Neural progenitor cell (in vitro differentiated cells): ENCODE measurements around the gene WNT2. TPM values are rescaled to one million over a fixed set of nuclear protein-coding genes. Genes with fewer than 3 reads are reported as not detected.
"Not testable (repeated sequence)": the region's sequence is repeated elsewhere in the genome, so short reads cannot be mapped to it uniquely, and the experiment has no call there.

Experiments
- DNase-seq: peaks from one replicate; pipeline ENCODE4 v3.0.0-alpha.2; 2016; ENCODE audit warnings: low spot score
- H2AFZ ChIP-seq: fragments of 200-600 bp; sonication (generic); replicated peaks from 2 replicates; pipeline ENCODE4 v1.6.1; 2016; ENCODE audit warnings: antibody characterized with exemption
- H3F3A ChIP-seq: fragments of 200-600 bp; sonication (generic); 2 replicates; pipeline ENCODE4 v1.6.1; 2016; ENCODE audit warnings: antibody characterized with exemption, low read depth
- H3K27ac ChIP-seq: fragments of 200-600 bp; sonication (generic); 2 replicates; pipeline ENCODE4 v1.5.1; 2016; ENCODE audit warnings: mild to moderate bottlenecking
- H3K27me3 ChIP-seq: fragments of 200-600 bp; sonication (generic); 2 replicates; pipeline ENCODE4 v1.6.1; 2016; ENCODE audit warnings: mild to moderate bottlenecking, moderate library complexity
- H3K36me3 ChIP-seq: fragments of 200-600 bp; sonication (generic); 2 replicates; pipeline ENCODE4 v1.5.1; 2016
- H3K4me1 ChIP-seq: fragments of 200-600 bp; sonication (generic); 2 replicates; pipeline ENCODE4 v1.6.1; 2016; ENCODE audit warnings: mixed run types
- H3K4me2 ChIP-seq: fragments of 200-600 bp; sonication (generic); 2 replicates; pipeline ENCODE4 v1.6.1; 2016
- H3K4me3 ChIP-seq: fragments of 200-600 bp; sonication (generic); 2 replicates; pipeline ENCODE4 v1.5.1; 2016
- H3K79me2 ChIP-seq: fragments of 200-600 bp; sonication (generic); 2 replicates; pipeline ENCODE4 v1.6.1; 2016; ENCODE audit warnings: low read depth
- H3K9ac ChIP-seq: fragments of 200-600 bp; sonication (generic); 2 replicates; pipeline ENCODE4 v1.6.1; 2016
- H3K9me3 ChIP-seq: fragments of 200-600 bp; sonication (generic); 2 replicates; pipeline ENCODE4 v1.5.1; 2016; ENCODE audit warnings: low read depth
- H4K20me1 ChIP-seq: fragments of 200-600 bp; sonication (generic); 2 replicates; pipeline ENCODE4 v1.6.1; 2016; ENCODE audit warnings: low read depth
- H3K27ac Mint-ChIP-seq: 3 replicates; pipeline ENCODE4 v1.8.0; 2021; ENCODE audit warnings: mixed read lengths
- H3K27me3 Mint-ChIP-seq: 2 replicates; pipeline ENCODE4 v1.8.0; 2022; ENCODE audit warnings: low read depth, mild to moderate bottlenecking, inconsistent platforms, moderate library complexity, mixed read lengths; ENCODE audit not compliant: insufficient read depth
- H3K36me3 Mint-ChIP-seq: 3 replicates; pipeline ENCODE4 v1.8.0; 2021; ENCODE audit warnings: mixed read lengths
- H3K4me1 Mint-ChIP-seq: 3 replicates; pipeline ENCODE4 v1.8.0; 2021; ENCODE audit warnings: mixed read lengths
- H3K4me3 Mint-ChIP-seq: 3 replicates; pipeline ENCODE4 v1.8.0; 2021; ENCODE audit warnings: mild to moderate bottlenecking, moderate library complexity, mixed read lengths
- H3K9me3 Mint-ChIP-seq: 3 replicates; pipeline ENCODE4 v1.8.0; 2020; ENCODE audit warnings: mixed read lengths
- EZH2 ChIP-seq: fragments of 200-600 bp; sonication (generic); IDR thresholded peaks from 2 replicates; pipeline ENCODE4 v1.6.1; 2017; ENCODE audit warnings: antibody characterized with exemption, mild to moderate bottlenecking, moderate library complexity
- EZH2phosphoT487 ChIP-seq: fragments of 200-600 bp; sonication (generic); IDR thresholded peaks from 2 replicates; pipeline ENCODE4 v1.6.1; 2017; ENCODE audit warnings: antibody characterized with exemption
- total RNA-seq: library from RNA; depleted of rRNA; stranded (reverse); fragments of >200 nt; gene quantifications from 2 replicates; pipeline ENCODE4 v1.2.3, GENCODE V29; 2015; ENCODE audit warnings: low replicate concordance
- TF ChIP-seq, protein P1 (sequence below): fragments of 200-600 bp; sonication (generic); IDR thresholded peaks from 2 replicates; pipeline ENCODE4 v1.5.1; 2017; ENCODE audit warnings: antibody characterized with exemption, mild to moderate bottlenecking

WNT2 gene
- total RNA-seq, 1 donor from 2014 or later = not detected

DNA sequence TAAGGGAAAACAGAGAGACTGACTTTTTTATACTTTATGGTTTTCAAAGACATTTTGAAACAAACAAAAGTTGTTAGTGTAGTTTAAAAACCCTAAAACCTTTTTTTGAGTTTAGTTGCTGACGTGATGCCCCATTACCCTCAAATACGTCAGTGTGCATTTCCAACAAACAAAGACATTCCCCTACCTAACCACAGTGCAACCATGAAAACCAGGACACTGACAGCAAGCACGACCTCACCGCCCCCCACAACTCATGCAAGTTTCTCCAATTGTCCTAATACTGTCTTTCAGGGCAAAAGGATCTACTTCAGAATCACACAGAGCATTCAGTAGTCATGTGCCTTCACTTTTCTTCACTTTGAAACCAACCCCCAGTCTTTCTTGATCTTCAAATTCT lies 75.0 kb downstream of the WNT2 start:
- no peak overlapping the region for H3K27ac ChIP-seq
- H3K4me2 ChIP-seq = no peak overlapping the region
- peaks cover 3% of the 10 kb centered on the region for H3K4me1 Mint-ChIP-seq
- H3K4me1 ChIP-seq = no peaks in the 10 kb centered on the region
- H3K4me3 ChIP-seq = no peak overlapping the region
- H3K9me3 Mint-ChIP-seq = peaks cover 9% of the 10 kb centered on the region
- H4K20me1 ChIP-seq = no peaks in the 10 kb centered on the region
- TF ChIP-seq EZH2 (no peak), EZH2phosphoT487 (no peak)
- TF ChIP-seq, protein P1, sequence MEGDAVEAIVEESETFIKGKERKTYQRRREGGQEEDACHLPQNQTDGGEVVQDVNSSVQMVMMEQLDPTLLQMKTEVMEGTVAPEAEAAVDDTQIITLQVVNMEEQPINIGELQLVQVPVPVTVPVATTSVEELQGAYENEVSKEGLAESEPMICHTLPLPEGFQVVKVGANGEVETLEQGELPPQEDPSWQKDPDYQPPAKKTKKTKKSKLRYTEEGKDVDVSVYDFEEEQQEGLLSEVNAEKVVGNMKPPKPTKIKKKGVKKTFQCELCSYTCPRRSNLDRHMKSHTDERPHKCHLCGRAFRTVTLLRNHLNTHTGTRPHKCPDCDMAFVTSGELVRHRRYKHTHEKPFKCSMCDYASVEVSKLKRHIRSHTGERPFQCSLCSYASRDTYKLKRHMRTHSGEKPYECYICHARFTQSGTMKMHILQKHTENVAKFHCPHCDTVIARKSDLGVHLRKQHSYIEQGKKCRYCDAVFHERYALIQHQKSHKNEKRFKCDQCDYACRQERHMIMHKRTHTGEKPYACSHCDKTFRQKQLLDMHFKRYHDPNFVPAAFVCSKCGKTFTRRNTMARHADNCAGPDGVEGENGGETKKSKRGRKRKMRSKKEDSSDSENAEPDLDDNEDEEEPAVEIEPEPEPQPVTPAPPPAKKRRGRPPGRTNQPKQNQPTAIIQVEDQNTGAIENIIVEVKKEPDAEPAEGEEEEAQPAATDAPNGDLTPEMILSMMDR = no peak
- H3K9me3 ChIP-seq = no peaks in the 10 kb centered on the region
- H2AFZ ChIP-seq = no peak overlapping the region
- H3K27me3 ChIP-seq = no peaks in the 10 kb centered on the region
- H3F3A ChIP-seq = no peaks in the 10 kb centered on the region
- H3K27ac Mint-ChIP-seq = no peak overlapping the region
- no peaks in the 10 kb centered on the region for H3K79me2 ChIP-seq
- no peaks in the 10 kb centered on the region for H3K36me3 ChIP-seq
- no peak overlapping the region for H3K9ac ChIP-seq
- no peaks in the 10 kb centered on the region for H3K36me3 Mint-ChIP-seq
- H3K4me3 Mint-ChIP-seq = no peak overlapping the region
- peaks cover 2% of the 10 kb centered on the region for H3K27me3 Mint-ChIP-seq
- no peak for DNase-seq

DNA sequence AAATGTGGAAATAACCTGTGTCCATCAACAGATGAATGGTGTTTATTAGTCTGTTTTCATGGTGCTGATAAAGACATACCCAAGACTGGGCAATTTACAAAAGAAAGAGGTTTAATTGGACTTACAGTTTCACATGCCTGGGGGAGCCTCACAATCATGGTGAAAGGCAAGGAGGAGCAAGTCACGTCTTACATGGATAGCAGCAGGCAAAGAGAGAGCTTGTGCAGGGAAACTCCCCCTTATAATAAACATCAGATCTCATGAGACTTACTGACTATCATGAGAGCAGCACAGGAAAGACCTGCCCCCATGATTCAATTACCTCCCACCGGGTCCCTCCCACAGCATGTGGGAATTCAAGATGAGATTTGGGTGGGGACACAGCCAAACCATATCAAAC lies 77.2 kb downstream of the WNT2 start:
- not testable (repeated sequence) for H3K27ac ChIP-seq, H2AFZ ChIP-seq, H3K4me3 Mint-ChIP-seq, H3K4me1 Mint-ChIP-seq, H3K36me3 ChIP-seq, H3K9me3 Mint-ChIP-seq, DNase-seq, H3K4me3 ChIP-seq, H3K36me3 Mint-ChIP-seq, H3K27me3 ChIP-seq, H3K4me1 ChIP-seq, H3K27me3 Mint-ChIP-seq, H3K9me3 ChIP-seq, H3K9ac ChIP-seq, H3K4me2 ChIP-seq, H3K27ac Mint-ChIP-seq, H3K79me2 ChIP-seq, H3F3A ChIP-seq, H4K20me1 ChIP-seq

DNA sequence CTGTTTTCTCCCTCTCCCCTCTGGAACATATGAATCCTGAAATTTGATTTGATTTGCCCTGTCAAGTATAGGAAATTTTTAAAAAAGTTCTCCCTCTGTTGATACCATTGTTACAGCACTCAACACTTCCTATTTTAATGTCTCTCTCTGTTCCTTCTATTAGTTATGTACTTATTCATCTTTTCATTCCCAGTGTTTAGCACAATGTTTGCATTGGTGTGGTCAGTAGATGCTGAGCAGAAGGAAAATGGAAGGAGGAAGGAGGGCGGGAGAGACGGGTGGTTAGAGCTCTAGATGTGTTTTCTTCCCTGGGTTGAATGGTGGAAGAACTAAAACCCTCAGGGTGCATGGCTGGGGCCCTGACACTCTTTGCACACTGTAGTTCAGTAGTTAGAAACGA lies 79.5 kb downstream of the WNT2 start:
- Histone ChIP-seq H3F3A (no peaks in the 10 kb centered on the region), H3K4me1 (no peaks in the 10 kb centered on the region), H2AFZ (no peak overlapping the region), H3K36me3 (no peaks in the 10 kb centered on the region), H4K20me1 (no peaks in the 10 kb centered on the region), H3K27me3 (no peaks in the 10 kb centered on the region), H3K4me3 (no peak overlapping the region), H3K79me2 (no peaks in the 10 kb centered on the region), H3K9ac (no peak overlapping the region), H3K9me3 (no peaks in the 10 kb centered on the region), H3K27ac (no peak overlapping the region), H3K4me2 (no peak overlapping the region)
- DNase-seq = no peak
- Mint-ChIP-seq H3K27me3 (peaks cover 5% of the 10 kb centered on the region), H3K9me3 (peaks cover 9% of the 10 kb centered on the region), H3K36me3 (no peaks in the 10 kb centered on the region), H3K4me3 (no peak overlapping the region), H3K27ac (no peak overlapping the region), H3K4me1 (peaks cover 3% of the 10 kb centered on the region)
- TF ChIP-seq EZH2 (no peak), EZH2phosphoT487 (no peak)
- TF ChIP-seq, protein P1 = no peak

DNA sequence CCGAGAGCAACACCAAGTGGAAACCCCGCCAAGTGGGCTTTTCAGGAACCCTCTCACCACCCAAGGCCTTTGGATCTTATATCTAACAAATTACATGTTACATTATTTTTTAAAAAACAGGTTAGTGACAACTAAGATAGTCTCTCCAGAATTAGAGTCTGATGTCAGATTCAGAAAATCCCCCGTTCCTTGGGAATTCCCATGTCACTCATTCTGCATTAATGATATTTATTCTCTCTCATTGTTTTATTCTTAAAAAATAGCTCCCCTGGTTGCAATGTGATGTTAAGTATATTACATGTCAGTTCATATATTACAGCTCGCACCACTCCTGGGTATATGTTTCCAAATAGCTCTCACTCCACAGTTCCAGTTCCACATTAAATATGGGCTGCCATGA lies 81.8 kb downstream of the WNT2 start:
- Histone ChIP-seq H3K79me2 (no peaks in the 10 kb centered on the region), H3K27ac (no peak overlapping the region), H3K4me1 (no peaks in the 10 kb centered on the region), H3K36me3 (no peaks in the 10 kb centered on the region), H3K27me3 (no peaks in the 10 kb centered on the region), H2AFZ (no peak overlapping the region), H3K9ac (no peak overlapping the region), H4K20me1 (no peaks in the 10 kb centered on the region), H3K4me2 (no peak overlapping the region), H3K4me3 (no peak overlapping the region), H3F3A (no peaks in the 10 kb centered on the region), H3K9me3 (no peaks in the 10 kb centered on the region)
- TF ChIP-seq EZH2phosphoT487 (no peak), EZH2 (no peak)
- TF ChIP-seq, protein P1 = no peak
- H3K27ac Mint-ChIP-seq = no peak overlapping the region
- peaks cover 3% of the 10 kb centered on the region for H3K27me3 Mint-ChIP-seq
- H3K9me3 Mint-ChIP-seq = peaks cover 10% of the 10 kb centered on the region
- H3K36me3 Mint-ChIP-seq = no peaks in the 10 kb centered on the region
- H3K4me3 Mint-ChIP-seq = no peak overlapping the region
- H3K4me1 Mint-ChIP-seq = no peaks in the 10 kb centered on the region
- DNase-seq = no peak
